GM19023 (cell line): ENCODE measurements around the gene FLVCR1.

Experiments
- ATAC-seq: cut with Tn5 transposase; IDR thresholded peaks from one replicate; pipeline ENCODE4 v1.9.1; 2021; ENCODE audit warnings: mild to moderate bottlenecking, moderate library complexity; ENCODE audit not compliant: unreplicated experiment

Gene FLVCR1

GRCh38 chr1:212944229-212944901, 86.3 kb downstream of the FLVCR1 start:
- ATAC-seq = no peak

GRCh38 chr1:212945056-212945455, 87.0 kb downstream of the FLVCR1 start:
- ATAC-seq = no peak

DNA sequence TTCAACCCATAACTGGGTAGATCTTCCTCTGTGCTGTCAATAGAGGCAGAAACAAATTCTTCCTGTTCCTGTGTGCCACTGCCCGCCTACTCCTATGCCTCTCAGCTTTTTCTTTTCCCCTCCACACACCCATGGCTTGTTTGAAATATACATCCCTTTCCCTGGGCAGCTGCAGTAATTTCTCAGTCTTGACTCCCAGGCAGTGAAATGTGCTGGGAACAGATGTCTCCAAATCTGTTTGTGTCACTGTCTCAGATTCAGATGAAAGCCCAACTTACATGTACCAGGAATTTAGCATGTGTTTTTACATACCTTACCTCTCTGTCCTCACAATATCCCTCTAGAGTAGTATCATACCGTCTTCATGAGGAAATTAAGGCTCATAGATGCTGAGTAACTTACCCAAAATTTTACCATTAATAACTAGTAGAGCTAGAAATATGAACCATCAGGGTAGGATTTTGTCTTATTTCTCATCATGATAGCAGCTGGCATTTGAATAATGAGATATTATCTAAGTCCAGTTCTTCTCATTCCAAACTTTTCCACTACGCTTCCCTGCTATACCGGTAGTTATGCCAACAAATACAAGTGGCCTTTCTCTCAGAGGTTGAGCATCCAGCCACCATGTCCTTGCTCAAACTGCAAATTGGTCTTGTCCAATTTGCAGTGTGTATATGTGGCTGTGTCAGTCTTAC, 87.5 kb downstream of the FLVCR1 start:
- ATAC-seq = no peak

GRCh38 chr1:212946872-212947271, 88.8 kb downstream of the FLVCR1 start:
- no peak for ATAC-seq
